ENCODE data around the gene TSPAN13. TPM values are rescaled to one million over a fixed set of nuclear protein-coding genes. Genes with fewer than 3 reads are reported as not detected.

Gene TSPAN13
- total RNA-seq, 2 donors from 2014 or later: 1.5 to 6.4 TPM

- H3K27ac ChIP-seq: no peak overlapping the region
- TF ChIP-seq, protein P1, sequence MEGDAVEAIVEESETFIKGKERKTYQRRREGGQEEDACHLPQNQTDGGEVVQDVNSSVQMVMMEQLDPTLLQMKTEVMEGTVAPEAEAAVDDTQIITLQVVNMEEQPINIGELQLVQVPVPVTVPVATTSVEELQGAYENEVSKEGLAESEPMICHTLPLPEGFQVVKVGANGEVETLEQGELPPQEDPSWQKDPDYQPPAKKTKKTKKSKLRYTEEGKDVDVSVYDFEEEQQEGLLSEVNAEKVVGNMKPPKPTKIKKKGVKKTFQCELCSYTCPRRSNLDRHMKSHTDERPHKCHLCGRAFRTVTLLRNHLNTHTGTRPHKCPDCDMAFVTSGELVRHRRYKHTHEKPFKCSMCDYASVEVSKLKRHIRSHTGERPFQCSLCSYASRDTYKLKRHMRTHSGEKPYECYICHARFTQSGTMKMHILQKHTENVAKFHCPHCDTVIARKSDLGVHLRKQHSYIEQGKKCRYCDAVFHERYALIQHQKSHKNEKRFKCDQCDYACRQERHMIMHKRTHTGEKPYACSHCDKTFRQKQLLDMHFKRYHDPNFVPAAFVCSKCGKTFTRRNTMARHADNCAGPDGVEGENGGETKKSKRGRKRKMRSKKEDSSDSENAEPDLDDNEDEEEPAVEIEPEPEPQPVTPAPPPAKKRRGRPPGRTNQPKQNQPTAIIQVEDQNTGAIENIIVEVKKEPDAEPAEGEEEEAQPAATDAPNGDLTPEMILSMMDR (IDR thresholded peaks at IDR 0.05): no peak
- H3K36me3 ChIP-seq: no peaks in the 10 kb centered on the region
- no peaks in the 10 kb centered on the region for H3K9me3 ChIP-seq
- DNase-seq (ENCODE audit: low spot score): no peak
- H3K27me3 ChIP-seq (replicated peaks; ENCODE audit: insufficient read depth): no peaks in the 10 kb centered on the region
- H3K4me3 ChIP-seq: peak overlapping the region; percentile 77
- ATAC-seq (ENCODE audit: insufficient number of reproducible peaks, low FRiP score, low read depth): no peak
- peaks cover 0 to 7% of the 10 kb centered on the region in 2 donors for H3K4me1 ChIP-seq (ENCODE audit: control insufficient read depth in 1 of 2, low read depth in 2 of 2)
Observed at GRCh38 chr7:16754856-16755317, 1.3 kb downstream of the TSPAN13 start.

DNA sequence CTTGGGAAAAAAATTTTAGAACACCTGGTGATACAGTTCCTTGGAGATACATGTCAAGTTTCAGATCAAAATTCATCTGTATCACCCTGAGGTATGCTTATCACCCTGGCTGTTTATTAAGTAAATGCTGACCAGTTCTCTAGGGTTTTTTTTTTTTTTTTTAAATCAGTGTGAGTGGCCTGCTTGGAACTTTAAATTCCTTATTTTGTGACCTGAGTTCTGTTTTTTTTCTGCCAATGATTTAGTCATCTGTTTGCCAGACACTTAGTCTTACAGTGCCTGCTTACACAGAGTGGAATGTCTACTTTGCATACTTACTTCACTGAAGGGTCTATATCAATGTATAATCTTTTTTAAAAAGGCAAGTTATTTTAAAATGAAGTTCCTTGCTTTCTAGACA is 1.8 kb downstream of the TSPAN13 start:
- Histone ChIP-seq H3K36me3 (no peaks in the 10 kb centered on the region), H3K27ac (no peak overlapping the region), H3K27me3 (replicated peaks; ENCODE audit: insufficient read depth) (no peaks in the 10 kb centered on the region), H3K4me3 (no peak overlapping the region), H3K9me3 (no peaks in the 10 kb centered on the region), H3K4me1 (ENCODE audit: control insufficient read depth in 1 of 2, low read depth in 2 of 2) (peaks cover 0 to 7% of the 10 kb centered on the region in 2 donors)
- DNase-seq (ENCODE audit: low spot score): no peak
- no peak for ATAC-seq (ENCODE audit: insufficient number of reproducible peaks, low FRiP score, low read depth)
- TF ChIP-seq, protein P1 (IDR thresholded peaks at IDR 0.05): no peak

DNA sequence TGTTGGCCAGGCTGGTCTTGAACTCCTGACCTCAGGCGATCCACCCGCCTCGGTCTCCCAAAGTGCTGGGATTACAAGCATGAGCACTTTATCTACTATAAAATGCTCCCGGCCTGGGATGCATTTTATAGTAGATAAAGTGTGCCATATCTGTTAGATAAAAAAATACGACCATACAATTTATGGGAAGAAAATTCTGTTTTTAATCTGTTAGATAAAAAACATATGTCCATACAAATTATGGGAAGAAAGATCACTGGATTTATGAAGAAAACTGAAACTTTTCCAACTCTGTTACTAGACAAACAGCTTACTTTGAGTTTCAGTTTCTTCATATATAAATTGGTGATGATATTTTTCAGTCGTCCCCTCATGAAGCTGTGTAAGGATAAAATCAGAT is 4.5 kb downstream of the TSPAN13 start:
- Histone ChIP-seq H3K27me3 (replicated peaks; ENCODE audit: insufficient read depth) (no peaks in the 10 kb centered on the region), H3K27ac (no peak overlapping the region), H3K9me3 (no peaks in the 10 kb centered on the region), H3K4me1 (ENCODE audit: control insufficient read depth in 1 of 2, low read depth in 2 of 2) (peaks cover 0 to 7% of the 10 kb centered on the region in 2 donors), H3K4me3 (no peak overlapping the region), H3K36me3 (no peaks in the 10 kb centered on the region)
- TF ChIP-seq, protein P1 (IDR thresholded peaks at IDR 0.05): no peak
- ATAC-seq (ENCODE audit: insufficient number of reproducible peaks, low FRiP score, low read depth) (no peak), DNase-seq (ENCODE audit: low spot score) (no peak)

GRCh38 chr7:16758631-16759611 is 5.4 kb downstream of the TSPAN13 start:
- Histone ChIP-seq H3K4me1 (ENCODE audit: control insufficient read depth in 1 of 2, low read depth in 2 of 2) (no peaks in the 10 kb centered on the region), H3K9me3 (no peaks in the 10 kb centered on the region), H3K27me3 (replicated peaks; ENCODE audit: insufficient read depth) (no peaks in the 10 kb centered on the region), H3K27ac (no peak overlapping the region), H3K36me3 (no peaks in the 10 kb centered on the region), H3K4me3 (no peak overlapping the region)
- DNase-seq (ENCODE audit: low spot score) (no peak), ATAC-seq (ENCODE audit: insufficient number of reproducible peaks, low FRiP score, low read depth) (no peak)
- TF ChIP-seq, protein P1 (IDR thresholded peaks at IDR 0.05): no peak

- no peaks in the 10 kb centered on the region for H3K4me1 ChIP-seq (ENCODE audit: control insufficient read depth in 1 of 2, low read depth in 2 of 2)
- H3K9me3 ChIP-seq: no peaks in the 10 kb centered on the region
- DNase-seq (ENCODE audit: low spot score) (no peak), ATAC-seq (ENCODE audit: insufficient number of reproducible peaks, low FRiP score, low read depth) (no peak)
- no peak overlapping the region for H3K27ac ChIP-seq
- TF ChIP-seq, protein P1 (IDR thresholded peaks at IDR 0.05): no peak
- no peaks in the 10 kb centered on the region for H3K36me3 ChIP-seq
- H3K27me3 ChIP-seq (replicated peaks; ENCODE audit: insufficient read depth): no peaks in the 10 kb centered on the region
- no peak overlapping the region for H3K4me3 ChIP-seq
Observed at GRCh38 chr7:16759840-16760239, 6.3 kb downstream of the TSPAN13 start.
